GM12878 (cell line): ENCODE results near the gene HSD17B14. TPM values are rescaled to one million over a fixed set of nuclear protein-coding genes. Genes with fewer than 3 reads are reported as not detected.

ENCODE experiments used
- ATAC-seq: fragments of 200-7000 bp; cut with Tn5 transposase; 3 replicates; pipeline ENCODE4 v1.9.1; 2020; ENCODE audit warnings: mild to moderate bottlenecking, moderate library complexity
- BruUV-seq: library from RNA; stranded (reverse); fragments of 400-500 nt; replicated peaks from 2 replicates; lab custom pipeline; 2021; lab: Mats Ljungman, UMichigan
- CTCF ChIA-PET: fragments of 300-600 bp; sonication (Branson Sonifier 250); formaldehyde crosslinking; extraction: SDS; loops from one replicate; lab custom pipeline; 2021; ENCODE audit warnings: inconsistent platforms; lab: Yijun Ruan, JAX
- POLR2A ChIA-PET: fragments of 350-600 bp; formaldehyde crosslinking; extraction: SDS; loops from one replicate; lab custom pipeline; 2021; ENCODE audit warnings: inconsistent platforms; lab: Charles Lee
- RAD21 ChIA-PET: fragments of 300-600 bp; sonication (Branson Sonifier 250); formaldehyde crosslinking; loops from one replicate; lab custom pipeline; 2023; ENCODE audit warnings: antibody characterized with exemption; ENCODE audit not compliant: unreplicated experiment; lab: Charles Lee
- SMC1A ChIA-PET: fragments of 300-600 bp; sonication (Branson Sonifier 250); formaldehyde crosslinking; loops from one replicate; lab custom pipeline; 2023; ENCODE audit not compliant: unreplicated experiment, uncharacterized antibody; lab: Charles Lee
- DNase-seq: peaks from one replicate; pipeline ENCODE4 v3.0.0-alpha.2; 2011; ENCODE audit warnings: low read depth, low spot score
- FAIRE-seq: peaks from 3 replicates; lab custom pipeline; 2011; peaks lifted over from hg19 to GRCh38; lab: Jason Lieb, UNC
- H2AFZ ChIP-seq: 2 replicates; pipeline ENCODE4 v1.6.0; 2011; ENCODE audit warnings: low read depth, low read length, control low read depth; ENCODE audit not compliant: control insufficient read depth
- H3K27ac ChIP-seq: 2 replicates; pipeline ENCODE4 v1.5.1; 2011; ENCODE audit warnings: control low read depth; ENCODE audit not compliant: control insufficient read depth, insufficient read depth
- H3K27me3 ChIP-seq, 2 experiments: replicated peaks in 1 of 2; 2 replicates each; pipeline versions ENCODE4 v1.6.0 to v1.6.1; 2011; ENCODE audit warnings: low read length in 1 of 2; ENCODE audit not compliant: control insufficient read depth in 2 of 2, insufficient read depth in 2 of 2
- H3K36me3 ChIP-seq, 2 experiments: 2 replicates each; pipeline ENCODE4 v1.5.1; 2011; ENCODE audit warnings: low read length in 1 of 2; ENCODE audit not compliant: control insufficient read depth in 2 of 2, insufficient read depth in 2 of 2
- H3K4me1 ChIP-seq: 2 replicates; pipeline ENCODE4 v1.6.1; 2011; ENCODE audit warnings: mild to moderate bottlenecking, low read length, moderate library complexity, mixed read lengths; ENCODE audit not compliant: control insufficient read depth, insufficient read depth
- H3K4me2 ChIP-seq: 2 replicates; pipeline ENCODE4 v1.6.0; 2011; ENCODE audit warnings: control low read depth; ENCODE audit not compliant: control insufficient read depth, insufficient read depth
- H3K4me3 ChIP-seq: fragments of 200-600 bp; sonication (generic); 2 replicates; pipeline ENCODE4 v1.5.1; 2016
- H3K79me2 ChIP-seq: 2 replicates; pipeline ENCODE4 v1.6.0; 2011; ENCODE audit warnings: low read length; ENCODE audit not compliant: control insufficient read depth, insufficient read depth
- H3K9ac ChIP-seq: 2 replicates; pipeline ENCODE4 v1.8.0; 2011; ENCODE audit warnings: low read length, control low read depth, mixed read lengths; ENCODE audit not compliant: control insufficient read depth, insufficient read depth
- H3K9me3 ChIP-seq: replicated peaks from 3 replicates; pipeline ENCODE4 v1.5.1; 2011; ENCODE audit warnings: mild to moderate bottlenecking, low read length; ENCODE audit not compliant: control insufficient read depth, insufficient read depth
- H4K20me1 ChIP-seq: 2 replicates; pipeline ENCODE4 v1.6.0; 2011; ENCODE audit not compliant: control insufficient read depth, insufficient read depth
- CBFB ChIP-seq: IDR thresholded peaks from 2 replicates; pipeline ENCODE4 v1.6.1; 2016; ENCODE audit warnings: antibody characterized with exemption, low read depth
- CBX3 ChIP-seq: fragments of 200-600 bp; sonication (generic); IDR thresholded peaks from 2 replicates; pipeline ENCODE4 v1.6.1; 2016; ENCODE audit warnings: low read depth, borderline replicate concordance
- E2F4 ChIP-seq: IDR thresholded peaks from 2 replicates; pipeline ENCODE4 v1.6.1; 2012; ENCODE audit warnings: low read depth, low read length, improper control_type of control experiment
- MYC ChIP-seq: IDR thresholded peaks from 2 replicates; pipeline ENCODE4 v1.6.1; 2011; ENCODE audit warnings: mild to moderate bottlenecking, low read length, moderate library complexity, inconsistent platforms; ENCODE audit not compliant: insufficient read depth, insufficient replicate concordance, insufficient read length, severe bottlenecking
- NBN ChIP-seq: fragments of 450-650 bp; IDR thresholded peaks from 2 replicates; pipeline ENCODE4 v1.6.1; 2016
- TBL1XR1 ChIP-seq: IDR thresholded peaks from 2 replicates; pipeline ENCODE4 v1.6.1; 2012; ENCODE audit warnings: low read depth, low read length, improper control_type of control experiment
- YY1 ChIP-seq: IDR thresholded peaks from 2 replicates; pipeline ENCODE4 v1.6.1; 2011; ENCODE audit warnings: low read depth, mild to moderate bottlenecking, low read length
- WGBS: methylation state at CpG from one replicate; pipeline ENCODE4 v1.1.6; 2016; ENCODE audit warnings: low lambda C conversion rate; ENCODE audit not compliant: insufficient replicate concordance, insufficient coverage; ENCODE audit errors: missing lambda C conversion rate; 5-methylcytosine and 5-hydroxymethylcytosine counted together
- in situ Hi-C: fragments of 300-500 bp; cut with MboI; formaldehyde crosslinking; loops from 9 replicates; pipeline ENCODE4 v1.14.3; 2018; ENCODE audit warnings: mixed read lengths
- intact Hi-C: fragments of 100-400 bp; cut with micrococcal nuclease; formaldehyde crosslinking; loops from one replicate; pipeline ENCODE4 v1.14.2; 2022; ENCODE audit not compliant: unreplicated experiment
- polyA plus RNA-seq, 11 experiments: library from polyadenylated mRNA; depleted of rRNA in 4 of 11; unstranded in 6 of 11; stranded (reverse) in 5 of 11; fragments of >200 nt; fragmentation: Nextera tagmentation in 4 of 11; fragmentation: Illumina TruSeq in 1 of 11; extraction: Ambion mirVana in 4 of 11; extraction: Trizol in 1 of 11; gene quantifications; 1 replicate in 1 of 11; 2 replicates in 10 of 11; pipeline versions ENCODE4 v1.2.1 to v1.2.3, GENCODE V29; 2011 to 2016; ENCODE audit warnings: inconsistent platforms in 2 of 11, missing spikeins in 2 of 11, low read depth in 1 of 11
- total RNA-seq, 4 experiments: library from RNA; depleted of rRNA in 3 of 4; stranded (reverse); fragments of >200 nt in 3 of 4; fragmentation: Illumina TruSeq in 1 of 4; extraction: Trizol in 1 of 4; gene quantifications; 2 replicates each; pipeline versions ENCODE4 v1.2.1 to v1.2.3, GENCODE V29; 2013 to 2021
- TF ChIP-seq, protein P1 (sequence below): fragments of 450-650 bp; IDR thresholded peaks from 2 replicates; pipeline ENCODE4 v1.6.1; 2017; ENCODE audit warnings: mild to moderate bottlenecking, moderate library complexity
- TF ChIP-seq, protein P2 (sequence below), 3 experiments: IDR thresholded peaks in 2 of 3; conservative IDR thresholded peaks in 1 of 3; 2 replicates each; pipeline ENCODE4 v1.5.1; 2011; ENCODE audit warnings: low read depth in 3 of 3, low read length in 3 of 3, mild to moderate bottlenecking in 3 of 3, control low read depth in 2 of 3, moderate library complexity in 2 of 3, inconsistent platforms in 1 of 3, mixed read lengths in 1 of 3; ENCODE audit not compliant: control insufficient read depth in 2 of 3, insufficient read depth in 1 of 3; ENCODE audit errors: extremely low read depth in 1 of 3

Gene HSD17B14
- total and polyA plus RNA-seq, 10 of the 15 experiments (the other 5 are each of a cell fraction or from before 2014, with no cell fraction given), result 0.21 to 4.1 (median 0.61) TPM

GRCh38 chr19:48862827-48863226 lies 26.5 kb upstream of the HSD17B14 start:
- no peak overlapping the region for H3K9ac ChIP-seq
- H2AFZ ChIP-seq, result peak overlapping the region; percentile 12; the same call in 1 of the 2 replicates
- H3K79me2 ChIP-seq, result no peaks in the 10 kb centered on the region
- H3K9me3 ChIP-seq, result no peaks in the 10 kb centered on the region
- peaks cover 21% of the 10 kb centered on the region for H3K4me1 ChIP-seq
- H3K4me3 ChIP-seq, result no peak overlapping the region
- ChIA-PET RAD21 (interaction anchor here (1.1 kb wide), 1 partner anchor 15 kb away, joined by 3 read pairs; no protein-coding TSS in a partner anchor), SMC1A (no interaction called here), CTCF (interaction anchor here (0.9 kb wide), 1 partner anchor 23 kb away, joined by 3 read pairs; no protein-coding TSS in a partner anchor), POLR2A (interaction anchor here (0.7 to 1.5 kb wide), 2 partner anchors 24 to 103 kb away, joined by 4 to 7 read pairs; no protein-coding TSS in a partner anchor)
- no peaks in the 10 kb centered on the region for H3K27me3 ChIP-seq
- H3K36me3 ChIP-seq, result no peaks in the 10 kb centered on the region
- 70% methylated on average over 7 of the region's 7 CpGs for WGBS
- no TSS peak for BruUV-seq
- no peak overlapping the region for H3K27ac ChIP-seq
- TF ChIP-seq YY1 (no peak), MYC (no peak), E2F4 (no peak), CBFB (no peak), TBL1XR1 (no peak), CBX3 (no peak), NBN (no peak)
- TF ChIP-seq, protein P1, sequence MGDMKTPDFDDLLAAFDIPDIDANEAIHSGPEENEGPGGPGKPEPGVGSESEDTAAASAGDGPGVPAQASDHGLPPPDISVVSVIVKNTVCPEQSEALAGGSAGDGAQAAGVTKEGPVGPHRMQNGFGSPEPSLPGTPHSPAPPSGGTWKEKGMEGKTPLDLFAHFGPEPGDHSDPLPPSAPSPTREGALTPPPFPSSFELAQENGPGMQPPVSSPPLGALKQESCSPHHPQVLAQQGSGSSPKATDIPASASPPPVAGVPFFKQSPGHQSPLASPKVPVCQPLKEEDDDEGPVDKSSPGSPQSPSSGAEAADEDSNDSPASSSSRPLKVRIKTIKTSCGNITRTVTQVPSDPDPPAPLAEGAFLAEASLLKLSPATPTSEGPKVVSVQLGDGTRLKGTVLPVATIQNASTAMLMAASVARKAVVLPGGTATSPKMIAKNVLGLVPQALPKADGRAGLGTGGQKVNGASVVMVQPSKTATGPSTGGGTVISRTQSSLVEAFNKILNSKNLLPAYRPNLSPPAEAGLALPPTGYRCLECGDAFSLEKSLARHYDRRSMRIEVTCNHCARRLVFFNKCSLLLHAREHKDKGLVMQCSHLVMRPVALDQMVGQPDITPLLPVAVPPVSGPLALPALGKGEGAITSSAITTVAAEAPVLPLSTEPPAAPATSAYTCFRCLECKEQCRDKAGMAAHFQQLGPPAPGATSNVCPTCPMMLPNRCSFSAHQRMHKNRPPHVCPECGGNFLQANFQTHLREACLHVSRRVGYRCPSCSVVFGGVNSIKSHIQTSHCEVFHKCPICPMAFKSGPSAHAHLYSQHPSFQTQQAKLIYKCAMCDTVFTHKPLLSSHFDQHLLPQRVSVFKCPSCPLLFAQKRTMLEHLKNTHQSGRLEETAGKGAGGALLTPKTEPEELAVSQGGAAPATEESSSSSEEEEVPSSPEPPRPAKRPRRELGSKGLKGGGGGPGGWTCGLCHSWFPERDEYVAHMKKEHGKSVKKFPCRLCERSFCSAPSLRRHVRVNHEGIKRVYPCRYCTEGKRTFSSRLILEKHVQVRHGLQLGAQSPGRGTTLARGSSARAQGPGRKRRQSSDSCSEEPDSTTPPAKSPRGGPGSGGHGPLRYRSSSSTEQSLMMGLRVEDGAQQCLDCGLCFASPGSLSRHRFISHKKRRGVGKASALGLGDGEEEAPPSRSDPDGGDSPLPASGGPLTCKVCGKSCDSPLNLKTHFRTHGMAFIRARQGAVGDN, result no peak
- TF ChIP-seq, protein P2, sequence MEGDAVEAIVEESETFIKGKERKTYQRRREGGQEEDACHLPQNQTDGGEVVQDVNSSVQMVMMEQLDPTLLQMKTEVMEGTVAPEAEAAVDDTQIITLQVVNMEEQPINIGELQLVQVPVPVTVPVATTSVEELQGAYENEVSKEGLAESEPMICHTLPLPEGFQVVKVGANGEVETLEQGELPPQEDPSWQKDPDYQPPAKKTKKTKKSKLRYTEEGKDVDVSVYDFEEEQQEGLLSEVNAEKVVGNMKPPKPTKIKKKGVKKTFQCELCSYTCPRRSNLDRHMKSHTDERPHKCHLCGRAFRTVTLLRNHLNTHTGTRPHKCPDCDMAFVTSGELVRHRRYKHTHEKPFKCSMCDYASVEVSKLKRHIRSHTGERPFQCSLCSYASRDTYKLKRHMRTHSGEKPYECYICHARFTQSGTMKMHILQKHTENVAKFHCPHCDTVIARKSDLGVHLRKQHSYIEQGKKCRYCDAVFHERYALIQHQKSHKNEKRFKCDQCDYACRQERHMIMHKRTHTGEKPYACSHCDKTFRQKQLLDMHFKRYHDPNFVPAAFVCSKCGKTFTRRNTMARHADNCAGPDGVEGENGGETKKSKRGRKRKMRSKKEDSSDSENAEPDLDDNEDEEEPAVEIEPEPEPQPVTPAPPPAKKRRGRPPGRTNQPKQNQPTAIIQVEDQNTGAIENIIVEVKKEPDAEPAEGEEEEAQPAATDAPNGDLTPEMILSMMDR (IDR thresholded peaks at IDR 0.05 in 2 of 3, conservative IDR thresholded peaks at IDR 0.05 in 1 of 3; ENCODE audit: control insufficient read depth in 2 of 3, extremely low read depth in 1 of 3, insufficient read depth in 1 of 3, low read depth in 3 of 3, low read length in 3 of 3), result no peak
- intact Hi-C loops (no loop called here), in situ Hi-C loops (no loop called here)
- DNase-seq (no peak), FAIRE-seq (peak; percentile 49), ATAC-seq (no peak)
- H4K20me1 ChIP-seq, result no peaks in the 10 kb centered on the region
- H3K4me2 ChIP-seq, result no peak overlapping the region
